Esophagus squamous epithelium (tissue), 4 donors: Measurements from ENCODE around the gene ARHGAP45.

Source experiments
- CTCF ChIP-seq, 6 experiments: fragments of 450-650 bp in 4 of 6; fragments of 200-600 bp in 2 of 6; sonication (generic) in 2 of 6; IDR thresholded peaks; one replicate each; pipeline ENCODE4 v1.5.1; 2016 to 2019; ENCODE audit warnings: antibody characterized with exemption in 6 of 6, mild to moderate bottlenecking in 4 of 6, moderate library complexity in 4 of 6
- POLR2A ChIP-seq, 4 donors: fragments of 450-650 bp; IDR thresholded peaks; one replicate each; pipeline ENCODE4 v1.6.1; 2017; ENCODE audit warnings: antibody characterized with exemption in 4 of 4, mild to moderate bottlenecking in 4 of 4, moderate library complexity in 3 of 4

GRCh38 chr19:1079566-1080111, 12.7 kb downstream of the ARHGAP45 start:
- no peak for TF ChIP-seq CTCF (IDR thresholded peaks at IDR 0.05)
- TF ChIP-seq POLR2A (IDR thresholded peaks at IDR 0.05): no peak
